ENCODE data around the gene P2RY8. TPM values are rescaled to one million over a fixed set of nuclear protein-coding genes. Genes with fewer than 3 reads are reported as not detected.

Gene P2RY8
- total RNA-seq, 2 donors from 2014 or later, result 4.0 to 4.2 TPM

DNA sequence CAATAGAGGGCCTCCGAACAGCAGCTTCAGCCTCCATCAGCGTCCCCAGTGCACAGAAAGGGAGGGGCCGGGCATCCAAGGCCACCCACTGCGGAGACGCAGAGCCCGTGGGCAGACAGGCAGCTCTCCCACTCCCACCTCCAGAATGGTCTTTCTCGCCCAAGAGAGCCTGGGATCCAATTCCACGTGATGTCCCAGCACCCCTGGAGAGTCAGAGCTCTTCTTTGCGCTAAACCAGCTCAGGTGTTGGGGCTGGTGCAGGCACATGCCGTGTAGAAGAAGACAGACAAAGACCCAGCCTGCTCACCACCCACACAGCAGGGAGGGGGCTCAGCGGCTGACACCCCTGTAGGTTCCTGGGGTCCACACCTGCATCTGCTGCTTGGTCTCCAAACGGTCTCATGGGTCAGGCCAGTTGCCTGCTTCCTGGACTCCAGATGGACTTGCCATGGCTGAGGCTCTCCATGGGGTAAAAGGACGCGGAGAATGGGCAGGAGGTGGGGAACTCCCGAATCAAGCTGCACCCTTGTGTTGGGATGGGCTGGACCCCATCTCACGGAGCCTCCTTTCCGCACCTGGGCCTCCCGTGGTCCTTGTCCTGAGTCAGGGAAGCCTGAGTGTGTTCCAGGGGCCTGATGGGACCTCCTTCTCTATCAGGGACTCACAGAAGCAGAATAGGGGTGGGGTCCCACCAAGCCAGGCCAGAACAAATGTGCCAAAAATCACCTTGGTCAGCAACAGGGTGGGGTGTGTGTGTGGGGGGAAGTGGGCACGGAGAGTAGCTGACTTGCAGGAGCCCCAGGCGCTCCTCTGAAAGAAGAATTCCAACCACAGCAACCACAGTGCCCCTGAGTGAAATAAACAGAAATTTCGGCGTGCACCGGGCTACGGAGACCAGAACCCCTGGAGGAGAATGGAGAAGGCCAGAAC, 72.7 kb downstream of the P2RY8 start:
- no peaks in the 10 kb centered on the region for H3K9me3 ChIP-seq
- no peak overlapping the region for H3K4me3 ChIP-seq
- no peak overlapping the region for H3K27ac ChIP-seq
- DNase-seq (ENCODE audit: low spot score) (no peak), ATAC-seq (ENCODE audit: insufficient number of reproducible peaks, low FRiP score, low read depth) (no peak)
- TF ChIP-seq, protein P1, sequence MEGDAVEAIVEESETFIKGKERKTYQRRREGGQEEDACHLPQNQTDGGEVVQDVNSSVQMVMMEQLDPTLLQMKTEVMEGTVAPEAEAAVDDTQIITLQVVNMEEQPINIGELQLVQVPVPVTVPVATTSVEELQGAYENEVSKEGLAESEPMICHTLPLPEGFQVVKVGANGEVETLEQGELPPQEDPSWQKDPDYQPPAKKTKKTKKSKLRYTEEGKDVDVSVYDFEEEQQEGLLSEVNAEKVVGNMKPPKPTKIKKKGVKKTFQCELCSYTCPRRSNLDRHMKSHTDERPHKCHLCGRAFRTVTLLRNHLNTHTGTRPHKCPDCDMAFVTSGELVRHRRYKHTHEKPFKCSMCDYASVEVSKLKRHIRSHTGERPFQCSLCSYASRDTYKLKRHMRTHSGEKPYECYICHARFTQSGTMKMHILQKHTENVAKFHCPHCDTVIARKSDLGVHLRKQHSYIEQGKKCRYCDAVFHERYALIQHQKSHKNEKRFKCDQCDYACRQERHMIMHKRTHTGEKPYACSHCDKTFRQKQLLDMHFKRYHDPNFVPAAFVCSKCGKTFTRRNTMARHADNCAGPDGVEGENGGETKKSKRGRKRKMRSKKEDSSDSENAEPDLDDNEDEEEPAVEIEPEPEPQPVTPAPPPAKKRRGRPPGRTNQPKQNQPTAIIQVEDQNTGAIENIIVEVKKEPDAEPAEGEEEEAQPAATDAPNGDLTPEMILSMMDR (IDR thresholded peaks at IDR 0.05), result no peak
- H3K27me3 ChIP-seq (replicated peaks; ENCODE audit: insufficient read depth), result no peaks in the 10 kb centered on the region
- no peaks in the 10 kb centered on the region for H3K36me3 ChIP-seq
- no peaks in the 10 kb centered on the region for H3K4me1 ChIP-seq (ENCODE audit: control insufficient read depth in 1 of 2, low read depth in 2 of 2)

DNA sequence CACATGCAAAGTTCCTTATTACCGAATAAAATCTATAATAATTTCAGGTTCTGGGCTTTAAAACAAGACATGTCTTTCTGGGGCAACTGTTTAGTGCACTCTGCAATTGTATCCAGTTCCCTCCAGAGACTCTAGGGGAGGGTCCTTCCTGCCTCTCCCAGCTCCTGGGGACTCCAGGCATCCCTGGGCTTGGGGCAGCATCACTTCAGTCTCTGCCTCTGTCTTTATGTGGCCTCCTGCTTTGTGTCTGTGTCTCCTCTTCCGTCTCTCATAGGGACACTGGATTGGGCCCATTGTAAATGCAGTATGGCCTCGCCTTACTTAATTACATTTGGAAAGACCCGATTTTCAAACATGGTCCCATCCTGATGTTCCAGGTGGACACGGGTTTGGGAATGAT, 73.4 kb downstream of the P2RY8 start:
- TF ChIP-seq, protein P1 (IDR thresholded peaks at IDR 0.05), result no peak
- ATAC-seq (ENCODE audit: insufficient number of reproducible peaks, low FRiP score, low read depth), result no peak
- Histone ChIP-seq H3K27me3 (replicated peaks; ENCODE audit: insufficient read depth) (no peaks in the 10 kb centered on the region), H3K36me3 (no peaks in the 10 kb centered on the region), H3K27ac (no peak overlapping the region), H3K9me3 (no peaks in the 10 kb centered on the region), H3K4me1 (ENCODE audit: control insufficient read depth in 1 of 2, low read depth in 2 of 2) (no peaks in the 10 kb centered on the region), H3K4me3 (no peak overlapping the region)
- DNase-seq (ENCODE audit: low spot score), result no peak

DNA sequence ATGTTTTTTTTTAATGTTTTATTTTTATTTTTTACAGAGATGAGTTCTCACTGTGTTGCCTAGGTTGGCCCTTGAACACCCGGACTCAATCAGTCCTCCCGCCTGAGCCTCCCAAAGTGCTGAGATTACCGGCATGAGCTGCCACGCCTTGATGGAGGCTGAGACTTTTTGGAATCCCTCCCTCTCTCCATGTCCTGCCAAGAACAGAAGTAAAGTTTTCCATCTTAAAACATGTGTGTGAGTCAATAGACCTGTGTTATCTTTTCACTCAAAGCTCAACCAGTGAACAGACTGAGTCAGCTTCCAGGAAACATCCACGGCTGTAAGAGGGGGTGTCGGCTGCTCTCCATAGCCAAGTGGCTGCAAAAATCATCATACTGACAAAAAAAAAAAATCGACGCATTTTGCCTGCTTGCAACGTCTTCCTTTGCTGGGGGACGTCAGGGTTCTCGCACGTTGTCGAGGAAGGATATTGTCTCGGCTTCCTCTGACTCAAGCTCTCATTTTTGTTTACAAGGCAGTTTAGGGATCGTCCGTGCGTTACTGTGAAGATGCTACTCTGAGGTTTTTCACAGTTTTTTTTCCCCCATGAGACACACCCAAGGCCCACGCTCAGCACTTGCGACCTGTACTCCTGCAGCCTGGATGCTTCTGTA, 74.3 kb downstream of the P2RY8 start:
- H3K9me3 ChIP-seq, result no peaks in the 10 kb centered on the region
- no peaks in the 10 kb centered on the region for H3K27me3 ChIP-seq (replicated peaks; ENCODE audit: insufficient read depth)
- H3K4me3 ChIP-seq, result no peak overlapping the region
- ATAC-seq (ENCODE audit: insufficient number of reproducible peaks, low FRiP score, low read depth), result no peak
- no peak overlapping the region for H3K27ac ChIP-seq
- TF ChIP-seq, protein P1 (IDR thresholded peaks at IDR 0.05), result no peak
- no peaks in the 10 kb centered on the region for H3K36me3 ChIP-seq
- DNase-seq (ENCODE audit: low spot score), result no peak
- no peaks in the 10 kb centered on the region for H3K4me1 ChIP-seq (ENCODE audit: control insufficient read depth in 1 of 2, low read depth in 2 of 2)

DNA sequence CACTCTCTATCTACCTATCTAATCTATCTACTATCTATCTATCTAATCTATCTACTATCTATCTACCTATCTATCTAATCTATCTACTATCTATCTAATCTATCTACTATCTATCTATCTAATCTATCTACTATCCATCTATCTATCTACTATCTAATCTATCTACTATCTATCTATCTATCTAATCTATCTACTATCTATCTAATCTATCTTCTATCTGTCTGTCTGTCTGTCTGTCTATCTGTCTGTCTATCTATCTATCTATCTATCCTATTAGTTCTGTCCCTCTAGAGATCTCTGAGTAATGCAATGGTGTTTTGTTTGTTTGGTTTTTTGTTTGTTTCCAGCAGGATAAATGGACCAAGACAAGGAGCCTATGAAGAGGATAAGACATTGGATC, 74.9 kb downstream of the P2RY8 start:
- no peaks in the 10 kb centered on the region for H3K27me3 ChIP-seq (replicated peaks; ENCODE audit: insufficient read depth)
- H3K4me1 ChIP-seq (ENCODE audit: control insufficient read depth in 1 of 2, low read depth in 2 of 2), result no peaks in the 10 kb centered on the region
- DNase-seq (ENCODE audit: low spot score) (no peak), ATAC-seq (ENCODE audit: insufficient number of reproducible peaks, low FRiP score, low read depth) (no peak)
- no peaks in the 10 kb centered on the region for H3K9me3 ChIP-seq
- no peaks in the 10 kb centered on the region for H3K36me3 ChIP-seq
- no peak overlapping the region for H3K27ac ChIP-seq
- no peak overlapping the region for H3K4me3 ChIP-seq
- TF ChIP-seq, protein P1 (IDR thresholded peaks at IDR 0.05), result no peak

DNA sequence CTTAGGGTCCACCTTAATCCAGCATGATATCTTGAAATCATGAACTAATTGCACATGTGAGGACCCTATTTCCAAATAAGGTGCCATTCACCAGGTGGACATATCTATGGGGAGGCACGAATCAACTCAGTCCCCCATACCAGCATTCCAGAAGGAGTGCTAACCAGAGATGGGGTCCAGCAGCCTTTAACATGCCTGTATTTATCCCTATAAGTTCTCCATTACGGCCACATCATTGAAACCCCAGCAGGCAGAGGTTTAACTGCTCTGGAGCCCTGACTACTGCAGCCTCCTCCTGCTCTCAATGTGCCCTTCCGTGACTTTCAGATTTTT, 81.1 kb downstream of the P2RY8 start:
- DNase-seq (ENCODE audit: low spot score) (no peak), ATAC-seq (ENCODE audit: insufficient number of reproducible peaks, low FRiP score, low read depth) (no peak)
- Histone ChIP-seq H3K4me3 (no peak overlapping the region), H3K36me3 (no peaks in the 10 kb centered on the region), H3K4me1 (ENCODE audit: control insufficient read depth in 1 of 2, low read depth in 2 of 2) (peaks cover 8 to 13% of the 10 kb centered on the region in 2 donors), H3K9me3 (no peaks in the 10 kb centered on the region), H3K27me3 (replicated peaks; ENCODE audit: insufficient read depth) (no peaks in the 10 kb centered on the region), H3K27ac (no peak overlapping the region)
- TF ChIP-seq, protein P1 (IDR thresholded peaks at IDR 0.05), result no peak

Data from thoracic aorta (tissue), 2 donors.